Measurements from ENCODE around the gene SEMA6C.
"Not testable (repeated sequence)": the region's sequence is repeated elsewhere in the genome, so short reads cannot be mapped to it uniquely, and the experiment has no call there.

The SEMA6C gene

DNA sequence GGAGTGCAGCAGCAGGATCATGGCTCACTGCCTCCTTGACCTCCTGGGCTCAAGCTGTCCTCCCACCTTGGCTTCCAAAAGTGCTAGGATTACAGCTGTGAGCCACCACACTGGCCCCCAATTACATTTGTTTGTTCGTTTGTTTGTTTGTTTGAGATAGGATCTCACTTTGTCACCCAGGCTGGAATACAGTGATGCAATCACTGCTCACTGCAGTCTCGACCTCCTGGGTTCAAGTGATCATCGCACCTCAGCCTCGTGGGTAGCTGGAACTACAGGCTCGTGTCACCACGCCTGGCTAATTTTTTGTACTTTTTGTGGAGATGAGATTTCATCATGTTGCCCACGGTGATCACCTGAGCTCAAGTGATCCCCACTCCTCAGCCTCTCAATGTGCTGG is 45.6 kb upstream of the SEMA6C start:
- Histone ChIP-seq H2AFZ (ENCODE audit: low read depth, low read length) (no peak overlapping the region), H3K36me3 (replicated peaks; ENCODE audit: low read depth, low read length) (no peaks in the 10 kb centered on the region)

DNA sequence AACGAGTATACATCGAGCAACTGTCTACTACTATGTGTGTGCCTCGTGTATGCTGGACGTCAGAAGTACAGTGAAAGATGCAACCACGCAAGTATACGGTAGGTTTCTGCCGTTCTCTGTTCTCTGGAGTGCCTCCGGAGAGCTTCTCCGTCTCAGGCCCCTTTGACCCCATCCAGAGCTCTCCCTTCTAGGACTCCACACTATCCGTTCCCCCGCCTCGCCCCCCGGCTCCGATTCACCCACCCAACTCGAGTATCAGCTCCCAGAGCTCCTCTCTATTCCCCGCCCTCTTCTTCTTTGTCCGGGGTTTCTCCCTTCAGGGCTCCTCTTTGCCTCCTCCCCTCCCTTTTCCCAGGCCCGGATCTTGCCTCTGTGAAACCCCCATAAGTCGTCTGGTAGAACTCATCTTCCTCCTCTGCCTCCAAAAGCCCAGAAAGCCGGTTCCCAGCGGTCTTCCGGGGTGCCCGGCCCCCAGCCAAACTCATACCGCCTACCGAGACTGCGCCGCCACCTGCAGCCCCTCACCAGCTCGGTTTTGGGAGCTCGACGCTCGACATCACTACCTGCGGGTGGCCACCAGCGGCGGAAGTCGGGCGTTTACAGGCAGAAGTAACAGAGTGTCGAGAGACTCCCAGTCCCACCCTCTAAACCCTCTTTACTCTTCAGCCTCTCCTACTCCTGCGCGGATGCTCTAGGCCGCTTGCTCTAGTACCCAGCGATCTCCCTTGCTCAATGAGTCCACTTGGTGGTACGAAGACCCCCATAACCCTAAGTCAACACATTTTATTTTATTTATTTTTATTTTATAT is 43.4 kb upstream of the SEMA6C start, which contains the start of gene VPS72:
Gene VPS72 (minus strand): TSS at position 561 of the 809 bp plus-strand sequence. CDS start 76 bp downstream, at position 485.
- H2AFZ ChIP-seq (ENCODE audit: low read depth, low read length): peak within 1 kb of the TSS; percentile 22; the same call in 1 of the 2 replicates

More for the DNA sequence above, 45.6 kb upstream of the SEMA6C start:
- peaks cover 15% of the 10 kb centered on the region for H3K4me1 ChIP-seq (ENCODE audit: low read length)
- no peak overlapping the region for H3K4me2 ChIP-seq (ENCODE audit: low read length)
- H3K9ac ChIP-seq (ENCODE audit: low read length): no peak overlapping the region
- TF ChIP-seq, protein P1, sequence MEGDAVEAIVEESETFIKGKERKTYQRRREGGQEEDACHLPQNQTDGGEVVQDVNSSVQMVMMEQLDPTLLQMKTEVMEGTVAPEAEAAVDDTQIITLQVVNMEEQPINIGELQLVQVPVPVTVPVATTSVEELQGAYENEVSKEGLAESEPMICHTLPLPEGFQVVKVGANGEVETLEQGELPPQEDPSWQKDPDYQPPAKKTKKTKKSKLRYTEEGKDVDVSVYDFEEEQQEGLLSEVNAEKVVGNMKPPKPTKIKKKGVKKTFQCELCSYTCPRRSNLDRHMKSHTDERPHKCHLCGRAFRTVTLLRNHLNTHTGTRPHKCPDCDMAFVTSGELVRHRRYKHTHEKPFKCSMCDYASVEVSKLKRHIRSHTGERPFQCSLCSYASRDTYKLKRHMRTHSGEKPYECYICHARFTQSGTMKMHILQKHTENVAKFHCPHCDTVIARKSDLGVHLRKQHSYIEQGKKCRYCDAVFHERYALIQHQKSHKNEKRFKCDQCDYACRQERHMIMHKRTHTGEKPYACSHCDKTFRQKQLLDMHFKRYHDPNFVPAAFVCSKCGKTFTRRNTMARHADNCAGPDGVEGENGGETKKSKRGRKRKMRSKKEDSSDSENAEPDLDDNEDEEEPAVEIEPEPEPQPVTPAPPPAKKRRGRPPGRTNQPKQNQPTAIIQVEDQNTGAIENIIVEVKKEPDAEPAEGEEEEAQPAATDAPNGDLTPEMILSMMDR (IDR thresholded peaks at IDR 0.05; ENCODE audit: low read depth, low read length): no peak
- TF ChIP-seq EZH2phosphoT487 (IDR thresholded peaks at IDR 0.05; ENCODE audit: low read depth): no peak
- no peaks in the 10 kb centered on the region for H4K20me1 ChIP-seq (ENCODE audit: insufficient read depth, low read length)
- no peaks in the 10 kb centered on the region for H3K9me3 ChIP-seq (ENCODE audit: insufficient read depth, low read length)
- H3K27me3 ChIP-seq (ENCODE audit: low read depth, low read length): peaks cover 9% of the 10 kb centered on the region
- no peak overlapping the region for H3K4me3 ChIP-seq (ENCODE audit: low read length)
- peaks cover 28% of the 10 kb centered on the region for H3K79me2 ChIP-seq (ENCODE audit: low read length)
- H3K27ac ChIP-seq (ENCODE audit: low read length): no peak overlapping the region

DNA sequence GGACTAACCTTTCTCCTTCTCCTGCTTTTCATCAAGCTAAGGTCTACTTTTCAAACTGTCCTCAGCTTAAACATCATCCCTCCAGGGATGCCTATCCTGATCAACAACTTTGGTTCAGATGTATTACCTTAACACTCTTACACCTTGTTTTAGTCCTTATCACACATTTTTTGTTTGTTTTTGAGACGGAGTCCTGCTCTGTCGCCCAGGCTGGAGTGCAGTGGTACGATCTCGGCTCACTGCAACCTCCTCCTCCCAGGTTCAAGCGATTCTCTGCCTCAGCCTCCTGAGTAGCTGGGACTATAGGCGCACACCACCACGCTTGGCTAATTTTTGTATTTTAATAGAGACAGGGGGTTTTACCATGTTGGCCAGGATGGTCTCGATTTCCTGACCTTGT is 42.2 kb upstream of the SEMA6C start:
- Histone ChIP-seq H3K79me2 (ENCODE audit: low read length) (peaks cover 35% of the 10 kb centered on the region), H3K4me2 (ENCODE audit: low read length) (peak overlapping the region; percentile 73), H3K27ac (ENCODE audit: low read length) (0 out of 2 replicates have a peak overlapping the region, but pooled peaks have one; percentile 71), H3K4me1 (ENCODE audit: low read length) (peaks cover 12% of the 10 kb centered on the region), H3K9ac (ENCODE audit: low read length) (peak overlapping the region; percentile 78), H3K36me3 (replicated peaks; ENCODE audit: low read depth, low read length) (peaks cover 19% of the 10 kb centered on the region), H3K4me3 (ENCODE audit: low read length) (peak overlapping the region; percentile 86)
- not testable (repeated sequence) for H2AFZ ChIP-seq (ENCODE audit: low read depth, low read length); H3K27me3 ChIP-seq (ENCODE audit: low read depth, low read length); H3K9me3 ChIP-seq (ENCODE audit: insufficient read depth, low read length); H4K20me1 ChIP-seq (ENCODE audit: insufficient read depth, low read length)

More for the DNA sequence above, 43.4 kb upstream of the SEMA6C start, which contains the start of gene VPS72:
- TF ChIP-seq EZH2phosphoT487 (IDR thresholded peaks at IDR 0.05; ENCODE audit: low read depth): no peak
- TF ChIP-seq, protein P1 (IDR thresholded peaks at IDR 0.05; ENCODE audit: low read depth, low read length): no peak
- Histone ChIP-seq H3K4me2 (ENCODE audit: low read length) (peak within 1 kb of the TSS; percentile 73), H3K4me1 (ENCODE audit: low read length) (peaks cover 12% of the 10 kb centered on the region), H3K36me3 (replicated peaks; ENCODE audit: low read depth, low read length) (peaks cover 12% of the 10 kb centered on the region), H3K9ac (ENCODE audit: low read length) (peak within 1 kb of the TSS; percentile 78), H3K27me3 (ENCODE audit: low read depth, low read length) (peaks cover 7% of the 10 kb centered on the region), H3K79me2 (ENCODE audit: low read length) (peaks cover 35% of the 10 kb centered on the region), H3K27ac (ENCODE audit: low read length) (peak within 1 kb of the TSS; percentile 71), H3K9me3 (ENCODE audit: insufficient read depth, low read length) (no peaks in the 10 kb centered on the region), H3K4me3 (ENCODE audit: low read length) (peak within 1 kb of the TSS; percentile 86), H4K20me1 (ENCODE audit: insufficient read depth, low read length) (no peaks in the 10 kb centered on the region)

DNA sequence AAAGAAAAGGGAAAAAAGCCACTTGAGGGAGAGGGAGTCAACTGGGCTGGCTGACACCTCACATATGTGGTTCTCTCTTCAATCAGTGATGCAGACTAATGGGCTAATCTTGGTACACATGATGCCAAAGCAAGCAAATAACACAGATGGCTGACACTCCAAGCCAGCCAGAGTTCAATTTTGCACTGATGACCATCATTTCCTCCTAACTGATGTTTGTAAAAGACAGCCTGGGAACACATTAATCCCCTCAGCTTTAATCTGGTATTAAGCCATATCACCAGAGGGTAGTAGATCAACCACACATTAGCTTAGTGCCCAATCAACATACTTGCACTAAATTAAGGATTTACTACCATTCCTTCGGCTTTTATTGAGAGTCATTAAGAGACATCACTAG is 40.8 kb upstream of the SEMA6C start:
- Histone ChIP-seq H3K4me1 (ENCODE audit: low read length) (peaks cover 12% of the 10 kb centered on the region), H3K27me3 (ENCODE audit: low read depth, low read length) (no peaks in the 10 kb centered on the region), H3K9me3 (ENCODE audit: insufficient read depth, low read length) (no peaks in the 10 kb centered on the region), H3K4me3 (ENCODE audit: low read length) (no peak overlapping the region), H3K4me2 (ENCODE audit: low read length) (no peak overlapping the region), H3K36me3 (replicated peaks; ENCODE audit: low read depth, low read length) (peaks cover 30% of the 10 kb centered on the region), H3K27ac (ENCODE audit: low read length) (no peak overlapping the region), H2AFZ (ENCODE audit: low read depth, low read length) (no peak overlapping the region), H3K79me2 (ENCODE audit: low read length) (peaks cover 35% of the 10 kb centered on the region), H4K20me1 (ENCODE audit: insufficient read depth, low read length) (peaks cover 6% of the 10 kb centered on the region; the same call in 1 of the 2 replicates), H3K9ac (ENCODE audit: low read length) (no peak overlapping the region)
- TF ChIP-seq EZH2phosphoT487 (IDR thresholded peaks at IDR 0.05; ENCODE audit: low read depth): no peak
- TF ChIP-seq, protein P1 (IDR thresholded peaks at IDR 0.05; ENCODE audit: low read depth, low read length): no peak

Data from OCI-LY3 (cell line).